Stomach smooth muscle (tissue), 2 donors: Measurements from ENCODE around the gene TSPAN16.

Experiments
- H3K27ac ChIP-seq: one replicate; pipeline ENCODE4 v1.7.0; 2013; ENCODE audit warnings: mild to moderate bottlenecking, low read length, inconsistent platforms
- H3K27me3 ChIP-seq, 2 donors: one replicate each; pipeline ENCODE4 v1.7.0; 2013; ENCODE audit warnings: low read length in 2 of 2; ENCODE audit not compliant: insufficient read depth in 2 of 2, control insufficient read depth in 1 of 2
- H3K36me3 ChIP-seq, 2 donors: one replicate each; pipeline ENCODE4 v1.7.0; 2013; ENCODE audit warnings: low read length in 2 of 2; ENCODE audit not compliant: control insufficient read depth in 2 of 2, insufficient read depth in 2 of 2
- H3K4me1 ChIP-seq: one replicate; pipeline ENCODE4 v1.7.0; 2013; ENCODE audit warnings: low read length; ENCODE audit not compliant: control insufficient read depth, insufficient read depth
- H3K4me3 ChIP-seq, 2 donors: one replicate each; pipeline ENCODE4 v1.7.0; 2013; ENCODE audit warnings: low read length in 2 of 2
- H3K9ac ChIP-seq, 2 donors: one replicate each; pipeline ENCODE4 v1.7.0; 2013; ENCODE audit warnings: low read length in 2 of 2, mild to moderate bottlenecking in 1 of 2
- H3K9me3 ChIP-seq, 2 donors: one replicate each; pipeline ENCODE4 v1.7.0; 2013; ENCODE audit warnings: low read length in 2 of 2; ENCODE audit not compliant: control insufficient read depth in 2 of 2
- donor health status: healthy.
- donor health status: Pancreatic carcinoma.

Gene TSPAN16

DNA sequence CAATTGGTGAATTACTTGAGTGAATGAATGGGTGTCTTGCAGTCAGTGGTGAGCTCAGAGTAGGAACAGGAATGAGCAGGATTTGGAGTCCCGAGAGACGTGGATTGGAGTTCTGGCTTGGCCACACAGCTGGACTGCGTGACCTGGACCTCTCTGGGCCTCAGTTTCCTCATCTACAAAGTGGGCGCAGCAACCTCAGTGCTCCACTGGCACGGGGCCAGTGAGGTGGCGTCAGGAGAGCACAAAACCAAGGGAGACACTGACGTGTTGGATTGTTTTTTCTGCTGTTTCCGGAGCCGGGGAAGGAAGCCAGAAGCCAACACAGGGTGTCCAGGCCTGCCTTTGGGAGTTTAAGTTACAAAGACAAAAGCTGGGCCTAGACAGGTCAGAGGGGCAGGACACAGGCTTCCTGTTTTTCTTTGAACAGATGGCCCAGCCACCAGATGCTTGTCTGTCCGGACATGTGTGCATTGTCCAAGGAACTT is 27.1 kb upstream of the TSPAN16 start:
- H3K36me3 ChIP-seq: no peaks in the 10 kb centered on the region
- H3K27me3 ChIP-seq: no peaks in the 10 kb centered on the region
- peak overlapping the region in 1 of 2 donors; percentile 13 for H3K9ac ChIP-seq
- peaks cover 15% of the 10 kb centered on the region for H3K4me1 ChIP-seq
- no peak overlapping the region for H3K4me3 ChIP-seq
- H3K9me3 ChIP-seq: no peaks in the 10 kb centered on the region
- H3K27ac ChIP-seq: peak overlapping the region; percentile 18

GRCh38 chr19:11269408-11269807 is 26.6 kb upstream of the TSPAN16 start:
- H3K36me3 ChIP-seq: no peaks in the 10 kb centered on the region
- H3K27ac ChIP-seq: peak overlapping the region; percentile 18
- H3K27me3 ChIP-seq: no peaks in the 10 kb centered on the region
- no peaks in the 10 kb centered on the region for H3K9me3 ChIP-seq
- H3K9ac ChIP-seq: peak overlapping the region in 1 of 2 donors; percentile 13
- peaks cover 15% of the 10 kb centered on the region for H3K4me1 ChIP-seq
- no peak overlapping the region for H3K4me3 ChIP-seq

DNA sequence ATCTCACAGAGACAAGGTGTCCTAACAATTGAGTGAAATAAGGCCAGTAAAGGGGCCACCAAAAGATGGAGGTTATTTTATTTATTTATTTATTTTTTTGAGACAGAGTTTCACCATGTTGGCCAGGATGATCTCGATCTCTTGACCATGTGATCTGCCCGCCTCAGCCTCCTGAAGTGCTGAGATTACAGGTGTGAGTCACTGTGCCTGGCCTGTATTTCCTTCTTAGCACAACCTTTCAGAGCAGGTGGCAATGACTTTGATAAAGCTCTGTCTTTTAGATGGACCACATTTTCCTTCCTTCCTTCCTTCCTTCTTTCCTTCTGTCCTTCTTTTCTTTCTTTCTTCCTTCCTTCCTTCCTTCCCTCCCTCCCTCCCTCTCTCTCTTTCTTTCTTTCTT is 22.7 kb upstream of the TSPAN16 start:
- peaks cover 10% of the 10 kb centered on the region for H3K4me1 ChIP-seq
- H3K27me3 ChIP-seq: no peaks in the 10 kb centered on the region
- H3K9ac ChIP-seq: no peak overlapping the region
- no peak overlapping the region for H3K4me3 ChIP-seq
- no peaks in the 10 kb centered on the region for H3K9me3 ChIP-seq
- H3K36me3 ChIP-seq: no peaks in the 10 kb centered on the region
- H3K27ac ChIP-seq: no peak overlapping the region

DNA sequence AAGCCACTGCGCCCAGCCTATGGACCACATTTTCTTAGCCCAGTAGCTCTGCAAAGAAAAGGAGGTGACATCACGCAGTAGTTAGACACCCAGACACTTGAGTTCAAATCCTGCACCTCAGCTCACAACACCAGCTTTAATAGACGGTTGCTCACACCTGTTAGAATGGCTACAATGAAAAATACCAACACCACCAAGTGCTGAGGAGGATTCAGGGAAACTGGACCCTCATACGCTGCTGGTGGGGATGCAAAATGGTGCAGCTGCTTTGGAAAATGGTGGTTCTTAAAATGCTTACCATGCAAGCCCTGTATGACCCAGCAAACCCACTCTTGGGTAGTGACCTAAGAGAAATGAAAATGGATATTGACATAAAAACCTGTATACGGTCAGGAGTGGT is 22.0 kb upstream of the TSPAN16 start:
- H3K27ac ChIP-seq: no peak overlapping the region
- H3K4me3 ChIP-seq: no peak overlapping the region
- no peaks in the 10 kb centered on the region for H3K36me3 ChIP-seq
- H3K9ac ChIP-seq: no peak overlapping the region
- no peaks in the 10 kb centered on the region for H3K9me3 ChIP-seq
- peaks cover 5% of the 10 kb centered on the region for H3K4me1 ChIP-seq
- H3K27me3 ChIP-seq: no peaks in the 10 kb centered on the region

- H3K36me3 ChIP-seq: no peaks in the 10 kb centered on the region
- H3K4me1 ChIP-seq: no peaks in the 10 kb centered on the region
- H3K4me3 ChIP-seq: no peak overlapping the region
- H3K9me3 ChIP-seq: no peaks in the 10 kb centered on the region
- H3K9ac ChIP-seq: no peak overlapping the region
- no peak overlapping the region for H3K27ac ChIP-seq
- no peaks in the 10 kb centered on the region for H3K27me3 ChIP-seq
Observed at GRCh38 chr19:11274533-11275086, 21.4 kb upstream of the TSPAN16 start.

DNA sequence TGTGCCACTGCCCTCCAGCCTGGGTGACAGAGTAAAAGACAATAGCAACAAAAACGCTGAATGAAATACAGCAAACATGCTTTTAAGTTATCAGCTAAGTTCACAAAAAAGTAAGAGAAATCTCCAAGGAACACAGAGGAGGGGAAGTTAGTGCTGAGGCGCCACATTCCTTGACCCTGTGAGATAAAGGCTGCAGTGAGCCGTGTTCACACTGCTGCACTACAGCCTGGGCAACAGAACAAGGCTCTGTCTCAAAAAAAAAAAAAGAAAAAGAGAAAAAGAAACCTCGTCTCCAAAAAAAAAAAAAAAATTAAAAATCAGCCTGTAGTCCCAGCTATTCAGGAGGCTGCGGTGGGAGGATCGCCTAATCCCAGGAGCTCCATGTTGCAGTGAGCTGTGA is 17.3 kb upstream of the TSPAN16 start:
- H3K4me3 ChIP-seq: no peak overlapping the region
- no peaks in the 10 kb centered on the region for H3K9me3 ChIP-seq
- no peak overlapping the region for H3K27ac ChIP-seq
- no peaks in the 10 kb centered on the region for H3K4me1 ChIP-seq
- no peaks in the 10 kb centered on the region for H3K27me3 ChIP-seq
- no peaks in the 10 kb centered on the region for H3K36me3 ChIP-seq
- no peak overlapping the region for H3K9ac ChIP-seq

GRCh38 chr19:11279505-11280236 is 16.3 kb upstream of the TSPAN16 start:
- Histone ChIP-seq H3K27ac (no peak overlapping the region), H3K9me3 (no peaks in the 10 kb centered on the region), H3K27me3 (no peaks in the 10 kb centered on the region), H3K9ac (no peak overlapping the region), H3K4me1 (no peaks in the 10 kb centered on the region), H3K4me3 (no peak overlapping the region), H3K36me3 (no peaks in the 10 kb centered on the region)

GRCh38 chr19:11281356-11282049 is 14.5 kb upstream of the TSPAN16 start:
- Histone ChIP-seq H3K27ac (no peak overlapping the region), H3K4me3 (no peak overlapping the region)

DNA sequence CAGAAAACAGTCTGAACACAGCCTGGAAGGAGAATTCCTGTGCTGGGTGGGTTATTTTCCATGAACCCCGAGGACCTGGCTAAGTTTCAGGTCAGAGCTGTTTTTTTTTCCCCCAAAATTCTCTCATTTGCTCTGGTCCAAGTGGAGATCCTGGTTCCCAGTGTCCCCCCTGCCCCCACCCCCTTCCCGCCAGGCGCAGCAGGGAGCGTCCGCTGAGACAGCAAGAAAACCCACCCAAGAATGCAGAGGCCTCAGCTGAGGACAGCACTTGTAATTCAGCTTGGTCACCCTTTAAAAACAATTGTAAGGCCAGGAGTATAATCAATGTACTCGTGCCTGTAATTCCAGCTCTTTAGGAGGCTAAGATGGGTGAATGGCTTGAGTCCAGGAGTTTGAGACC is 11.4 kb upstream of the TSPAN16 start:
- H3K4me1 ChIP-seq: no peaks in the 10 kb centered on the region
- H3K4me3 ChIP-seq: no peak overlapping the region
- no peaks in the 10 kb centered on the region for H3K9me3 ChIP-seq
- no peak overlapping the region for H3K9ac ChIP-seq
- no peak overlapping the region for H3K27ac ChIP-seq
- no peaks in the 10 kb centered on the region for H3K27me3 ChIP-seq
- H3K36me3 ChIP-seq: no peaks in the 10 kb centered on the region

More at GRCh38 chr19:11281356-11282049, 14.5 kb upstream of the TSPAN16 start:
- Histone ChIP-seq H3K9ac (no peak overlapping the region), H3K27me3 (no peaks in the 10 kb centered on the region), H3K9me3 (no peaks in the 10 kb centered on the region), H3K4me1 (no peaks in the 10 kb centered on the region), H3K36me3 (no peaks in the 10 kb centered on the region)

- H3K9ac ChIP-seq: no peak overlapping the region
- H3K4me1 ChIP-seq: no peaks in the 10 kb centered on the region
- H3K27me3 ChIP-seq: no peaks in the 10 kb centered on the region
- H3K27ac ChIP-seq: no peak overlapping the region
- H3K4me3 ChIP-seq: no peak overlapping the region
- H3K36me3 ChIP-seq: no peaks in the 10 kb centered on the region
- H3K9me3 ChIP-seq: no peaks in the 10 kb centered on the region
Observed at GRCh38 chr19:11286312-11286974, 9.5 kb upstream of the TSPAN16 start.
